K562 (cell line): ENCODE measurements around the gene SLC2A4RG. TPM values are rescaled to one million over a fixed set of nuclear protein-coding genes. Genes with fewer than 3 reads are reported as not detected.
A peak's percentile ranks its signal among the peaks of the same experiment; 100 is the strongest.

ENCODE experiments used
- ATAC-seq: fragments of 200-7000 bp; cut with Tn5 transposase; 3 replicates; pipeline ENCODE4 v1.9.1; 2020; ENCODE audit warnings: moderate library complexity
- BruUV-seq: library from RNA; stranded (reverse); fragments of 400-500 nt; replicated peaks from 2 replicates; lab custom pipeline; 2021; lab: Mats Ljungman, UMichigan
- CTCF ChIA-PET: fragments of 300-600 bp; formaldehyde crosslinking; extraction: SDS; loops from one replicate; lab custom pipeline; 2021; ENCODE audit warnings: low intra/inter-chr PET ratio; lab: Yijun Ruan, JAX
- POLR2A ChIA-PET: fragments of 300-600, 350-650 bp; sonication (Branson Sonifier 250); formaldehyde crosslinking; extraction: SDS; loops from one replicate; lab custom pipeline; 2021; ENCODE audit warnings: antibody characterized with exemption, inconsistent platforms; lab: Yijun Ruan, JAX
- DNase-seq, 4 experiments: peaks; one replicate each; pipeline versions ENCODE4 v3.0.0 to v3.0.0-alpha.2; 2011 to 2018; ENCODE audit warnings: low spot score in 3 of 4, mixed read lengths in 3 of 4; ENCODE audit errors: extremely low read depth in 1 of 4
- FAIRE-seq: peaks from 2 replicates; lab custom pipeline; 2011; peaks lifted over from hg19 to GRCh38; lab: Jason Lieb, UNC
- H2AFZ ChIP-seq: 2 replicates; pipeline ENCODE4 v1.6.0; 2011; ENCODE audit warnings: low read depth, low read length, control low read depth, inconsistent platforms
- H3K27ac ChIP-seq: fragments of 200-600 bp; 3 replicates; pipeline ENCODE4 v1.8.0; 2011; ENCODE audit warnings: low read depth, mild to moderate bottlenecking, control low read depth, inconsistent platforms, low read length, moderate library complexity, mixed read lengths; ENCODE audit errors: extremely low read depth
- H3K27me3 ChIP-seq, 2 experiments: fragments of 300-600 bp in 1 of 2; 2 replicates in 1 of 2; 3 replicates in 1 of 2; pipeline versions ENCODE4 v1.6.0 to v1.8.0; 2011; ENCODE audit warnings: inconsistent platforms in 2 of 2, low read length in 2 of 2, mild to moderate bottlenecking in 1 of 2, mixed read lengths in 1 of 2, moderate library complexity in 1 of 2; ENCODE audit not compliant: control insufficient read depth in 2 of 2, insufficient read depth in 2 of 2
- H3K36me3 ChIP-seq: fragments of 300-600 bp; 3 replicates; pipeline ENCODE4 v1.8.0; 2011; ENCODE audit warnings: mild to moderate bottlenecking, low read length, inconsistent platforms; ENCODE audit not compliant: control insufficient read depth, insufficient read depth
- H3K4me1 ChIP-seq, 2 experiments: fragments of 200-600 bp in 1 of 2; replicated peaks in 1 of 2; 2 replicates in 1 of 2; 3 replicates in 1 of 2; pipeline versions ENCODE4 v1.5.1 to v1.8.0; 2011; ENCODE audit warnings: inconsistent platforms in 2 of 2, low read length in 2 of 2, mild to moderate bottlenecking in 1 of 2, mixed read lengths in 1 of 2, moderate library complexity in 1 of 2; ENCODE audit not compliant: control insufficient read depth in 2 of 2, insufficient read depth in 2 of 2
- H3K4me2 ChIP-seq: 2 replicates; pipeline ENCODE4 v1.6.1; 2011; ENCODE audit warnings: low read length, control low read depth, inconsistent platforms, mixed read lengths; ENCODE audit not compliant: insufficient read depth
- H3K4me3 ChIP-seq: fragments of 200-600 bp; sonication (generic), shearing (Covaris generic); 2 replicates; pipeline ENCODE4 v1.5.1; 2016; ENCODE audit warnings: control low read depth, inconsistent platforms
- H3K79me2 ChIP-seq: fragments of 200-600 bp; 3 replicates; pipeline ENCODE4 v1.8.0; 2011; ENCODE audit warnings: low read length, inconsistent platforms; ENCODE audit not compliant: control insufficient read depth, insufficient read depth
- H3K9ac ChIP-seq, 2 experiments: 2 replicates each; pipeline versions ENCODE4 v1.6.0 to v1.6.1; 2011; ENCODE audit warnings: low read depth in 2 of 2, low read length in 2 of 2, control low read depth in 1 of 2, inconsistent platforms in 1 of 2, mild to moderate bottlenecking in 1 of 2, mixed read lengths in 1 of 2; ENCODE audit not compliant: insufficient read depth in 1 of 2
- H3K9me1 ChIP-seq: one replicate; pipeline ENCODE4 v1.6.0; 2011; ENCODE audit warnings: inconsistent platforms, mild to moderate bottlenecking, low read length, moderate library complexity; ENCODE audit not compliant: control insufficient read depth, insufficient read depth
- H3K9me3 ChIP-seq: replicated peaks from 2 replicates; pipeline ENCODE4 v1.5.1; 2011; ENCODE audit warnings: low read depth, low read length, inconsistent platforms; ENCODE audit not compliant: control insufficient read depth, insufficient read depth
- H4K20me1 ChIP-seq: replicated peaks from 2 replicates; pipeline ENCODE4 v1.6.1; 2011; ENCODE audit warnings: low read length, inconsistent platforms, mixed read lengths; ENCODE audit not compliant: control insufficient read depth, insufficient read depth
- CAMTA2 ChIP-seq: fragments of 250-450 bp; sonication (Bioruptor Pico); conservative IDR thresholded peaks from 2 replicates; pipeline ENCODE4 v1.5.1; 2022
- MCM7 ChIP-seq, 2 experiments: fragments of 450-650 bp; IDR thresholded peaks; 2 replicates each; pipeline ENCODE4 v1.6.1; 2016 to 2018
- POLR2G ChIP-seq: fragments of 200-400 bp; formaldehyde crosslinking; IDR thresholded peaks from 2 replicates; pipeline ENCODE4 v1.6.1; 2017; ENCODE audit warnings: low read depth, mild to moderate bottlenecking, antibody characterized with exemption, low read length, moderate library complexity
- RBM22 ChIP-seq: fragments of 200-400 bp; formaldehyde crosslinking; IDR thresholded peaks from 2 replicates; pipeline ENCODE4 v1.6.1; 2018; ENCODE audit warnings: low read length, low read depth; ENCODE audit not compliant: poor library complexity, severe bottlenecking
- WGBS: fragments of 100-300 bp; shearing (Covaris generic); methylation state at CpG from one replicate; pipeline ENCODE4 v1.1.6; 2016; ENCODE audit warnings: low coverage, mixed read lengths; ENCODE audit not compliant: insufficient coverage; ENCODE audit errors: missing lambda C conversion rate; 5-methylcytosine and 5-hydroxymethylcytosine counted together
- in situ Hi-C: fragments of 300-500 bp; cut with MboI; formaldehyde crosslinking; loops from 4 replicates; pipeline ENCODE4 v1.15.0; 2018; ENCODE audit warnings: inconsistent platforms, mixed read lengths
- intact Hi-C: fragments of 100-400 bp; cut with micrococcal nuclease; formaldehyde crosslinking; loops from 2 replicates; pipeline ENCODE4 v1.14.2; 2022
- polyA plus RNA-seq, 8 experiments: library from polyadenylated mRNA; depleted of rRNA in 4 of 8; stranded (reverse) in 5 of 8; unstranded in 3 of 8; fragments of >200 nt; fragmentation: Nextera tagmentation in 2 of 8; fragmentation: Illumina TruSeq in 1 of 8; extraction: Ambion mirVana in 2 of 8; extraction: Trizol in 1 of 8; gene quantifications; 2 replicates each; pipeline versions ENCODE4 v1.2.1 to v1.2.3, GENCODE V29; 2011 to 2014; ENCODE audit warnings: inconsistent platforms in 1 of 8, missing spikeins in 1 of 8
- total RNA-seq, 7 experiments: library from RNA; depleted of rRNA in 6 of 7; stranded (reverse); fragments of >200 nt in 6 of 7; fragmentation: Illumina TruSeq in 2 of 7; extraction: Trizol in 2 of 7; gene quantifications; 2 replicates each; pipeline versions ENCODE4 v1.2.1 to v1.2.3, GENCODE V29; 2011 to 2021; ENCODE audit warnings: low replicate concordance in 1 of 7
- TF ChIP-seq, protein P1 (sequence below): fragments of 250-450 bp; sonication (Bioruptor Pico); IDR thresholded peaks from 2 replicates; pipeline ENCODE4 v1.4.0; 2020; ENCODE audit warnings: mild to moderate bottlenecking, moderate library complexity, borderline replicate concordance

The SLC2A4RG gene
- total and polyA plus RNA-seq, 9 of the 15 experiments (the other 6 are each of a cell fraction or from before 2014, with no cell fraction given) = 0.34 to 97.3 (median 26.5) TPM

DNA sequence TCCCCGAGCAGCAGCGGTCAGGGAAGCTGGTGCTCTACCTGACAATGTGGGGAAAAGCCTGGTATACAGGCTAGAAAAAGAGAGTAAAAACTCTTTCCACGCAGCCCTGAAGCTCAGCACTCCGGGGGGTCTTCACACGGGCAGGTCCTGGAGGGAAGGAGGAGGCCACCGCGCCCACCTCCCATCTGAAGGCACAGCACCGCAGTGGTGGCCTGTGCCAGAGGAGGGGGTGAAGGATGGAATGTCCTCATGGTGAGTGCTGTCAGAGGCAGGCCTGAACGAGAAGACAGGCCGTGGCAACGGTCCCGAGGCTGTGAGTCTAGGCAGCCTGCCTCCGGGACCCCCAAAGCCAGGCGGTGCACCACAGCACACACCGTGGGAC lies 5.8 kb downstream of the SLC2A4RG start:
- POLR2A ChIA-PET = interaction anchor here (1.4 kb wide), 1 partner anchor 41 kb away, joined by 5 read pairs; no protein-coding TSS in a partner anchor
- intact Hi-C loops = no loop called here
- no peak for ATAC-seq

More for the DNA sequence above, 5.8 kb downstream of the SLC2A4RG start:
- CTCF ChIA-PET = no interaction called here
- Histone ChIP-seq H3K27ac (no peak overlapping the region), H4K20me1 (no peaks in the 10 kb centered on the region; the same call in 1 of the 2 replicates), H3K4me3 (no peak overlapping the region), H3K79me2 (peaks cover 13% of the 10 kb centered on the region; the same call in 2 of the 3 replicates), H3K27me3 (no peaks in the 10 kb centered on the region), H3K9ac (peak overlapping the region in 1 of 2 experiments; percentile 53; a peak in 1 of 4 replicates), H3K36me3 (peaks cover 31% of the 10 kb centered on the region; the same call in 1 of the 3 replicates), H3K4me2 (no peak overlapping the region), H3K9me1 (no peaks in the 10 kb centered on the region), H3K9me3 (no peaks in the 10 kb centered on the region), H2AFZ (no peak overlapping the region), H3K4me1 (peaks cover 8 to 73% of the 10 kb centered on the region in 2 experiments)
- in situ Hi-C loops = no loop called here
- peak in 1 of 4 experiments; percentile 13 for DNase-seq
- FAIRE-seq = no peak
- TF ChIP-seq CAMTA2 (CRISPR knock-in tag) (no peak), POLR2G (peak; percentile 30; the same call in 1 of the 2 replicates), MCM7 (IDR thresholded peaks at IDR 0.05) (no peak), RBM22 (peak; percentile 36)
- TF ChIP-seq, protein P1, sequence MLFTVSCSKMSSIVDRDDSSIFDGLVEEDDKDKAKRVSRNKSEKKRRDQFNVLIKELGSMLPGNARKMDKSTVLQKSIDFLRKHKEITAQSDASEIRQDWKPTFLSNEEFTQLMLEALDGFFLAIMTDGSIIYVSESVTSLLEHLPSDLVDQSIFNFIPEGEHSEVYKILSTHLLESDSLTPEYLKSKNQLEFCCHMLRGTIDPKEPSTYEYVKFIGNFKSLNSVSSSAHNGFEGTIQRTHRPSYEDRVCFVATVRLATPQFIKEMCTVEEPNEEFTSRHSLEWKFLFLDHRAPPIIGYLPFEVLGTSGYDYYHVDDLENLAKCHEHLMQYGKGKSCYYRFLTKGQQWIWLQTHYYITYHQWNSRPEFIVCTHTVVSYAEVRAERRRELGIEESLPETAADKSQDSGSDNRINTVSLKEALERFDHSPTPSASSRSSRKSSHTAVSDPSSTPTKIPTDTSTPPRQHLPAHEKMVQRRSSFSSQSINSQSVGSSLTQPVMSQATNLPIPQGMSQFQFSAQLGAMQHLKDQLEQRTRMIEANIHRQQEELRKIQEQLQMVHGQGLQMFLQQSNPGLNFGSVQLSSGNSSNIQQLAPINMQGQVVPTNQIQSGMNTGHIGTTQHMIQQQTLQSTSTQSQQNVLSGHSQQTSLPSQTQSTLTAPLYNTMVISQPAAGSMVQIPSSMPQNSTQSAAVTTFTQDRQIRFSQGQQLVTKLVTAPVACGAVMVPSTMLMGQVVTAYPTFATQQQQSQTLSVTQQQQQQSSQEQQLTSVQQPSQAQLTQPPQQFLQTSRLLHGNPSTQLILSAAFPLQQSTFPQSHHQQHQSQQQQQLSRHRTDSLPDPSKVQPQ (CRISPR knock-in tag) = no peak
- no TSS peak for BruUV-seq
- WGBS = 77% methylated on average over 8 of the region's 15 CpGs
